ENCODE data around the gene CALR.
"Not testable (repeated sequence)": the region's sequence is repeated elsewhere in the genome, so short reads cannot be mapped to it uniquely, and the experiment has no call there.

Gene CALR

DNA sequence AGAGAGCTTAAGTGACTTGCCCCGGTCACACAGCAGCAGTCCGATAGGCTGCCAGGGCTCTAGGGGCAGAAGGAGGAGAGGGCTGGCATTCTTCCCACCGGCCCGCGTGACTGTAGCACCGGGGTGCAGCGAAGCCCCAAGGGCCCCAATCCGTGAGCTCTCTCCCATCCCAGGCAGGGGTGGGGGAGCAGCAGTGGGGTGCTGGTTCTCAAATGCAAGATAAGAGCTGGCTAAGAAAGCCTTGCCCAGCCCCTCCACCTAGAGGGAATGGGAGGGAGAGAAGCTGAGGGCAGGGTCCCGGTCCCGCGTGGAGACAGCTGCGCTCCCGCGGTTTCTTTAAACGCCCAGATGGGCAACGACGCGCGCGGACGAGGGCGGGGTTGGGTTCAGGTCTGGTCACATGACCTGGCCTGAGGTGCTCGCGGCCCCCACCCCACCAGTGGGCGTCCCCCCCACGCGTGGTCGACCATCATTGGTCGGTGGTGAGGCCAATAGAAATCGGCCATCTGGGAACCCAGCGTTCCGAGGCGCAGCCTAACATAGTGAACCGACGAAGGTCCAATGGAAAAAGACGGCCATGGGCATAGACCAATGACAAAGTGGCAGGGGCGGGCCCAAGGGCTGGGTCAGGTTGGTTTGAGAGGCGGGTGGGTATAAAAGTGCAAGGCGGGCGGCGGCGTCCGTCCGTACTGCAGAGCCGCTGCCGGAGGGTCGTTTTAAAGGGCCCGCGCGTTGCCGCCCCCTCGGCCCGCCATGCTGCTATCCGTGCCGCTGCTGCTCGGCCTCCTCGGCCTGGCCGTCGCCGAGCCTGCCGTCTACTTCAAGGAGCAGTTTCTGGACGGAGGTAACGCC, at the start of gene CALR:
TSS of gene CALR (plus strand) at position 683 of the 852 bp plus-strand sequence. CDS start at position 754, 71 bp downstream.
- in situ Hi-C loops (cut with MboI; ENCODE audit: low sequenced_read_pairs), result no loop called here
- peaks cover 31% of the 10 kb centered on the region for H3K4me1 ChIP-seq

DNA sequence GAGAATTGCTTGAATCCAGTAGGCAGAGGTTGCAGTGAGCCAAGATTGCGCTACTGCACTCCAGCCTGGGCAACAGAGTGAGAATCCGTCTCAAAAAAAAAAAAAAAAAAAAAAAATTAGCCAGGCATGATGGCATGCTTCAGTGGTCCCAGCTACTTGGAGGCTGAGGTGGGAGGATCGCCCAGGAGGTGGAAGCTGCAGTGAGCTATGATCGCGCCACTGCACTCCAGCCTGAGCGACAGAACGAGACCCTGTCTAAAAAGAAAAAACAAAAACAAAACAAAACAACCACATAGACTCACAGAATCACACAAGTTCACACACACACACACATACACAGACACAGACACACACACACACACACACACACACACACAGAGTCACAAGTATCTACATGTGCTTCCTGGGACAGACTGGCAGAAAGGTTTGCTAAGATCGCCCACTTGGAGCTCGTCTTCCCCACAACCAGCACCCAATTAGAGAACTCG, 48.1 kb upstream of the CALR start:
- in situ Hi-C loops (cut with MboI; ENCODE audit: low sequenced_read_pairs); H3K4me1 ChIP-seq; H3K27me3 ChIP-seq (ENCODE audit: low read depth); H3K9me3 ChIP-seq; DNase-seq (ENCODE audit: low spot score in 2 of 2): not testable (repeated sequence)
- H3K36me3 ChIP-seq (replicated peaks), result peaks cover 15% of the 10 kb centered on the region; the same call in 1 of the 2 replicates
- peak overlapping the region; percentile 74 for H3K4me3 ChIP-seq

More for the DNA sequence above, at the start of gene CALR:
- H3K27me3 ChIP-seq (ENCODE audit: low read depth), result no peaks in the 10 kb centered on the region
- no peaks in the 10 kb centered on the region for H3K9me3 ChIP-seq
- peak within 1 kb of the TSS; percentile 100 for H3K4me3 ChIP-seq
- DNase-seq (ENCODE audit: low spot score in 2 of 2), result peak; percentile 98 to 100
- H3K36me3 ChIP-seq (replicated peaks), result peaks cover 51% of the 10 kb centered on the region

DNA sequence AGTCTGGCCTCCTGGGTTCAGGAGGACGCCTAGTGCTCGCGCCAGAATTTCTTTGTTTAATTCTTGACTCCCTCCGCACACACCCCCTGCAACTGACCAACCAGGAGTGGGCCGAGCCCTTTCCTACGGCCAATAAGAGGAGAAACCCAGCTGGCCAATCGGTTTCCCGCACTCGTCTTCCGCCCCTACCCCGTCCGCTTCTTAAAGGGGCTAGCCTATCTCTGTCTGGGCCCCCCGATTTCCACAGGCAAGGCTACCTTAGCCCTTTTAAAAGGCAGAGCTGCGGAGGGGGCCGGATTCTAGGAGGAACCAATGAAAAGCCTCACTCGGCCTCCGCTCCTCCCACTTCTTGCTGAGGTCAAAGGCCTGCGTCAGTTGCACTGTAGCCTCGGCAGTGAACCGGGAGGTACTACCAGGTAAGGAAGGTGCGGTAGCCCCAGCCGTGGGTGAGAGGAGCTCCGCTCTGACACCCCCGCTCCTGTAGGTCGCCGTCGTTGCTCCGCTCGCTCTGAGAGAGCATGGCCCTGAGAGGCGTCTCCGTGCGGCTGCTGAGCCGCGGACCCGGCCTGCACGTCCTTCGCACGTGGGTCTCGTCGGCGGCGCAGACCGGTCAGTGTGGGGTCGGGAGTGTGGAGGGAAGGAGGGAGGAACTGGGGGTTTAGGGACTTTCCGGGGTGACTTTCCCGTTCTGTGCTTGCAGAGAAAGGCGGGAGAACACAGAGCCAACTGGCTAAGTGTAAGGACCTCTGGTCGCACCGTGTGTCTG, 47.4 kb upstream of the CALR start, which contains the start of gene GCDH:
TSS of gene GCDH (plus strand) at position 374 of the 766 bp plus-strand sequence. CDS start at position 519, 145 bp downstream.
- in situ Hi-C loops (cut with MboI; ENCODE audit: low sequenced_read_pairs), result no loop called here
- Histone ChIP-seq H3K4me1 (peaks cover 5% of the 10 kb centered on the region; the same call in 1 of the 2 replicates), H3K4me3 (peak within 1 kb of the TSS; percentile 74), H3K36me3 (replicated peaks) (peaks cover 17% of the 10 kb centered on the region), H3K9me3 (no peaks in the 10 kb centered on the region), H3K27me3 (ENCODE audit: low read depth) (no peaks in the 10 kb centered on the region)
- peak; percentile 99 for DNase-seq (ENCODE audit: low spot score in 2 of 2)

DNA sequence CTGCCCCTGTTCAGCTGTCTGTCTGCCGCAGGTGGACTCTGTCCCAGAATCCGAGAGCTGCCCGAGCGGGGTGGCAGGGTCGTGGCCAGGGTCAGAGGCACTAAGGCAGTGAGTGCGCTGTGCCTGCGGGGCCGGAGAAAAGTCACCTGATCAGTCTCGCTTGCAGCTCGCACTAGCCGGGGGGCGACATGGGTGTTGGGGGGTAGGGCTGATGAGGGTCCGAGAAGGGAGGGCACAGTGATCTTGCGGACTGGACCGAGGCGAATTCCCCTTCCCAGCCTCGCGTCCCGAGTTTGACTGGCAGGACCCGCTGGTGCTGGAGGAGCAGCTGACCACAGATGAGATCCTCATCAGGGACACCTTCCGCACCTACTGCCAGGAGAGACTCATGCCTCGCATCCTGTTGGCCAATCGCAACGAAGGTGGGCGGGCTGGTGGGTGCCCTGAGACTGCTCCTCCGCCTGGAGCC, 46.8 kb upstream of the CALR start:
- Histone ChIP-seq H3K4me1 (peaks cover 5% of the 10 kb centered on the region; the same call in 1 of the 2 replicates), H3K9me3 (no peaks in the 10 kb centered on the region), H3K4me3 (peak overlapping the region; percentile 74), H3K27me3 (ENCODE audit: low read depth) (no peaks in the 10 kb centered on the region), H3K36me3 (replicated peaks) (peaks cover 23% of the 10 kb centered on the region)
- DNase-seq (ENCODE audit: low spot score in 2 of 2), result no peak
- in situ Hi-C loops (cut with MboI; ENCODE audit: low sequenced_read_pairs), result no loop called here

DNA sequence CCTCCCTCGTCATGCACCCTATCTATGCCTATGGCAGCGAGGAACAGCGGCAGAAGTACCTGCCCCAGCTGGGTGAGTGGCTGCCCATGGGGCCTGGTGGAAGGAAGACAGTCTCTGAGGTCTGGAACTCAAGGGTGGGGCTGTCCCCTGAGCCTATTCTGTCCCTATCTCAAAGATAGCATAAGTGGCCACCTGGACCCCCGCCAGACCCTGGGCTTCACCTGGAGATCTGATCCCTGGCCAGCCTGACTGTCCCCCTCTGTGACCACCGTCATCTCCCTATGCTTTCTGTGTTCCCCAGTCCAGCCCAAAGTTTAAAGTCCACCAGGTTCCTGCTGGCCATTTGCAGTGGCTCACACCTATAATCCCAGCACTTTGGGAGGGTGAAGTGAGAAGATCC, 44.8 kb upstream of the CALR start:
- no peaks in the 10 kb centered on the region for H3K27me3 ChIP-seq (ENCODE audit: low read depth)
- H3K9me3 ChIP-seq, result no peaks in the 10 kb centered on the region
- in situ Hi-C loops (cut with MboI; ENCODE audit: low sequenced_read_pairs), result no loop called here
- peaks cover 5% of the 10 kb centered on the region; the same call in 1 of the 2 replicates for H3K4me1 ChIP-seq
- H3K4me3 ChIP-seq, result no peak overlapping the region
- H3K36me3 ChIP-seq (replicated peaks), result peaks cover 26% of the 10 kb centered on the region
- no peak for DNase-seq (ENCODE audit: low spot score in 2 of 2)

DNA sequence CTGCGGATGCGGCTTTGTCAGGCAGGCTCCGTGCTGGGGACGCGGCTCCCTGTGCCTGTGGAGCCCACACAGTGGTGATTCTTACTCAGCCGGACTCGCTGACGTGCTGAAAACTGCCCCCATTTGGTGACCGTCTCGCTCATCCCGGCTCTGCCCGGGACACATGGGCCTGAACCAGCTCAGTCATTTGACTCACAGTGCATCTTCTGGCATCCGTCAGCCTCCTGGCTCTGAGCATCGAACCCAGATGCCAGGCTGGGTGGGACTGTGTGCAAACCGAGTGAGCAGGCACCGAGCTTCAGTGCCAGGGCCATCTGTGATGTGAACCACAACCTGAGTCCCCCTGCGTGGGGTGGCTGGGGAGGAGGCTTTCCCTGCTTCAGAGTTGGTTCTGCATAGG, 41.9 kb upstream of the CALR start:
- Histone ChIP-seq H3K9me3 (no peaks in the 10 kb centered on the region), H3K4me3 (no peak overlapping the region), H3K27me3 (ENCODE audit: low read depth) (no peaks in the 10 kb centered on the region), H3K4me1 (peaks cover 3% of the 10 kb centered on the region; the same call in 1 of the 2 replicates), H3K36me3 (replicated peaks) (peaks cover 29% of the 10 kb centered on the region)
- DNase-seq (ENCODE audit: low spot score in 2 of 2), result no peak
- in situ Hi-C loops (cut with MboI; ENCODE audit: low sequenced_read_pairs), result no loop called here

DNA sequence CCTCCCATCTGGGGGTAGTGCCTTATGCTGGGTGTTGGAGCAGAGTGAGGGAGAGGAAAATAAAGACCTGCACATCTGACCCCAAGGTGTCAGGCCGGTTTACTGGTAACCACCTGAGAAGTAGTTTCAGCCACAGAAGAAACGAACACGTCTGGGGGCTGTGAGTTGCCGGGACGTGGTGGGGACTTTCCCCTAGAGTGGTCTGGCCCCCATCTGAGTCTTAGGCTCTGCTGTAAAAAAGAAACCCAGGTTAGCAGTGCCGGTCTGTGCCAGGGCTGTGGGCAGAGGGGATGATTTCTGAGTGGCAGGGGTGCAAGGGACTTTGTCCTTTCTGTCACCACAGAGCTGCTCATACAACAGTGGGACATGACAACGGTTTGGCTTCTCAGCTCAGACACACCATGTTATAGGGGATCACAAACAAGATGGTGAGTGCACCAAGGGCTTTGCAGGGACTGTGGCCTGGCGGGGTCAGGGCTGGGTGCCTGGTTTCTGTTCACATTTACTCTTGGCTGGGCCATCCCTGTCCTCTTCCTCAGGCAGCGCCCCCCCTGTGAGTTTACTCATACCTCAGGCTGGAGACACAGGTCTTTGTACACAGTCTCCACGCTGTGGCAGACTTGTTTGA, 38.4 kb upstream of the CALR start:
- no peak for DNase-seq (ENCODE audit: low spot score in 2 of 2)
- peaks cover 18% of the 10 kb centered on the region for H3K36me3 ChIP-seq (replicated peaks)
- H3K4me1 ChIP-seq, result no peaks in the 10 kb centered on the region
- no peak overlapping the region for H3K4me3 ChIP-seq
- H3K27me3 ChIP-seq (ENCODE audit: low read depth), result no peaks in the 10 kb centered on the region
- in situ Hi-C loops (cut with MboI; ENCODE audit: low sequenced_read_pairs), result no loop called here
- H3K9me3 ChIP-seq, result no peaks in the 10 kb centered on the region

DNA sequence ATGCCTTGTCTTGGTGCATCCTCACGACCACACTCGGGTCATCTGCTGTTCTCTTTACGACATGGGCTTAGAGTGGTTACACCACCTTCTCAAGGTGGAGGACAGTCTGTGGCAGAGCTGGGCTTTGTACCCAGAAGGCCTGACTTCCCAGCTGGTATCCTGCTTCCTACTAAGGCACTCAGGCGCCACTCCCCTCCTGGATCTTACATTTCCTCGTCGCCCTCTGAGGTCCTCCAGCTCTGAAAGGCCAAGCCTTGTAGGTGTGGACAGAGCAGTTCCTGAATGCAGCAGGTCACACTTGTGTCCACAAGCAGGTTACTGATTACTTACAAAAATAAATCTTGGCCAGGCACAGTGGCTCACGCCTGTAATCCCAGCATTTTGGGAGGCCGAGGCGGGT, 31.2 kb upstream of the CALR start:
- in situ Hi-C loops (cut with MboI; ENCODE audit: low sequenced_read_pairs), result no loop called here
- H3K4me3 ChIP-seq, result no peak overlapping the region
- no peaks in the 10 kb centered on the region for H3K9me3 ChIP-seq
- H3K36me3 ChIP-seq (replicated peaks), result no peaks in the 10 kb centered on the region
- no peaks in the 10 kb centered on the region; the same call in 1 of the 2 replicates for H3K4me1 ChIP-seq
- no peaks in the 10 kb centered on the region for H3K27me3 ChIP-seq (ENCODE audit: low read depth)
- no peak for DNase-seq (ENCODE audit: low spot score in 2 of 2)

DNA sequence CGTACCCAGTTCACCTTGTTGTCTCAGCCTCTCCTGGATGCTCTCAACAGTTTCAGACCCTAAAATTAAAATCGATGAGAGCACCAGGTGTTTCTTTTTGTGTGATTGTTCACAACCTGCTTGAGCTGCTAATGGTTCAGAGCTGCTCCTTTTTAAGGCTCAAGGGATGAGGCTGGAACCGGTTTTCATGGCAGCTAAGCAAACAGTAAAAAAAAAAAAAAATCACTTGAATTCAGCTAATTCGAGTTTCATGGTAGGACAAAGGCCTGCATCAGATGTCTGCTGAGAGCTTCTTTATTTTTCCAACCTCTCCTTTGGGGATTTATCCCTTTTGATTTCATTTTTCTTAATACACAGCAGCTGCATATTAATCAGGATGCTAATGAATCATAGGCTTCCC, 25.8 kb upstream of the CALR start:
- no peaks in the 10 kb centered on the region for H3K27me3 ChIP-seq (ENCODE audit: low read depth)
- H3K4me3 ChIP-seq, result no peak overlapping the region
- peaks cover 7% of the 10 kb centered on the region for H3K4me1 ChIP-seq
- in situ Hi-C loops (cut with MboI; ENCODE audit: low sequenced_read_pairs), result no loop called here
- no peaks in the 10 kb centered on the region for H3K9me3 ChIP-seq
- no peak for DNase-seq (ENCODE audit: low spot score in 2 of 2)
- no peaks in the 10 kb centered on the region for H3K36me3 ChIP-seq (replicated peaks)

DNA sequence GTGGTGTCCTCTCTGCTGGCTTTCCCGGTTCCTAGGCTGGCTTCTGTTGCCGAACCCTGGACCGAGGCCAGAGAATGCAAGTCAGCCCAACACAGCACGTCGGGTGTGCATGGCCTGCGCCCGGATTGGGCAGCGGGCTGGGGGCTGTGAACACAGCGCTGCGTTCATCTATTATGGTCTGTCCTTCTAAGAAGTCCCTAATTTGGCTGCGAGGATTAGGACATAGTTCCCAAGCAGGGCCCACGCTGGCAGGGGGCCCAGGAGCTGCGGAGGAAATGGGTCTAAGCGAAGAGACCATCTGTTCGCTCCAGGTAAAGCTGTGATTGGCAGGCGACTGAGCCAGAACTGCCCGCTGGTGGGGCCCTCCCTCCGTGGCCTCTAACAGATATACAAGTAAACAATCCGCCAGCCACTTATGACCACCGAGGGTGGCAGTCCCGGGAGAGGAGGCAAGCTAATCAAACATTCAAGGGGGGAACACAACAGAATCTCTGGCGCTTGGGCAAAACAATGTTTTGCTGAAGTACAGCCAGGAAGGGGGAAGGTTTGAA, 25.3 kb upstream of the CALR start:
- in situ Hi-C loops (cut with MboI; ENCODE audit: low sequenced_read_pairs), result no loop called here
- Histone ChIP-seq H3K9me3 (no peaks in the 10 kb centered on the region; the same call in 1 of the 2 replicates), H3K36me3 (replicated peaks) (no peaks in the 10 kb centered on the region), H3K4me1 (peaks cover 7% of the 10 kb centered on the region), H3K4me3 (no peak overlapping the region), H3K27me3 (ENCODE audit: low read depth) (no peaks in the 10 kb centered on the region)
- DNase-seq (ENCODE audit: low spot score in 2 of 2), result peak in 1 of 2 experiments; percentile 67

DNA sequence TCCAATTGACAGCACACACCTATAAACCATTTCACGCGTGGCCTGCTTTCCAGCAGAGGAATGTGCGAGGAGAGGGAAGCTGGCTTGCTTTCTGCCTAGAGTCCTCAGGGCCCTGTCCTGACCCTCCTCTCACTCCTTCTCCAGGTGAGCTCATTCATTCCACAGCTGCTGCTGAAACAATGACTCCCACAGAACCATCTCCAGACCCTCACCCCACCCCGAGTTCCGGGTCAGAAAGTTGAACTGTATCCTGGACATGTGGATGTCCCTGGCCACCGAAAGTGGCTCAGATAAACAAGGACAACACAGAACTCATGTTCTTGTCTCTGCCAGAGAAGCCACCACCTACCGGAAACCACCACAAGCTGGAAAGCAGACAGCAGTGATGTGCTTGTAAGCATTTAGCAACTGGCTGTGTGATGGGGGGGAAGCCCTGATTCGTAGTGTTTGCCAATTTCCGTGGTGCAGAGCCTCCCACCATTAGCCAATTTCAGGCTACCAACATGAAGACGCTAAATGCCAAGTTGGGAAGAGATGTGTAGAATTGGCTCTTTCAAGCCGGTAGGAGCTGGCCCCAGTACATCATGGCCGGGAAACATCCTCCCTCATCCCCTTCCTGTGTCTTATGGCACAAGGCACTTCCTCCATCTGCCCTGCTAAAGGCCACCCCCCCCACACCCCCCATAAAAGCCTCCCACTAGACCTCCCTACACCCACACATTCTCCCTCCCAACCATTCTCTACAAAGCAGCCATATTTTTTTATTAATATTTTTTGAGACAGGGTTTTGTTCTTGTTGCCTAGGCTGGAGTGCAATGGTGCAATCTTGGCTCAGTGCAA, 24.3 kb upstream of the CALR start:
- H3K36me3 ChIP-seq (replicated peaks), result no peaks in the 10 kb centered on the region
- H3K9me3 ChIP-seq, result no peaks in the 10 kb centered on the region; the same call in 1 of the 2 replicates
- no peak for DNase-seq (ENCODE audit: low spot score in 2 of 2)
- H3K4me3 ChIP-seq, result no peak overlapping the region
- H3K27me3 ChIP-seq (ENCODE audit: low read depth), result no peaks in the 10 kb centered on the region
- H3K4me1 ChIP-seq, result peaks cover 9% of the 10 kb centered on the region
- in situ Hi-C loops (cut with MboI; ENCODE audit: low sequenced_read_pairs), result no loop called here

DNA sequence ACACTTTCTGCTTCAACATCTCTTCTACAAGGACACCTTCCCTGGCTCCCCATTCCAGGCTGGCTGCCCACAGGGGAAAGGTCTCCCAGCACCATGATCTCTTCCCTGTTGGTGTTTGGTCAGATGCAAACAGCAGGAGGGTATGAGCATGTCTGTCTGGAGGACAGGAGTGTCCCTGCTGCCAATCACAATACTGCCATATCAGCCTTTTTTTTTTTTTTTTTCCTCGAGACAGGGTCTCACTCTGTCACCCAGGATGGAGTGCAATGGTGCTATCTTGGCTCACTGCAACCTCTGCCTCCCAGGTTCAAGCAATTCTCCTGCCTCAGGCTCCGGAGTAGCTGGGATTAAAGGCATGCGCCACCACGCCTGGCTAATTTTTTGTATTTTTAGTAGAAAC, 22.5 kb upstream of the CALR start:
- H3K9me3 ChIP-seq; H3K4me1 ChIP-seq; H3K27me3 ChIP-seq (ENCODE audit: low read depth); in situ Hi-C loops (cut with MboI; ENCODE audit: low sequenced_read_pairs); DNase-seq (ENCODE audit: low spot score in 2 of 2); H3K4me3 ChIP-seq; H3K36me3 ChIP-seq (replicated peaks): not testable (repeated sequence)

Measured in HAP-1 (cell line).